Measurements from ENCODE around the gene GMEB1.
"Not testable (repeated sequence)": the region's sequence is repeated elsewhere in the genome, so short reads cannot be mapped to it uniquely, and the experiment has no call there.

DNA sequence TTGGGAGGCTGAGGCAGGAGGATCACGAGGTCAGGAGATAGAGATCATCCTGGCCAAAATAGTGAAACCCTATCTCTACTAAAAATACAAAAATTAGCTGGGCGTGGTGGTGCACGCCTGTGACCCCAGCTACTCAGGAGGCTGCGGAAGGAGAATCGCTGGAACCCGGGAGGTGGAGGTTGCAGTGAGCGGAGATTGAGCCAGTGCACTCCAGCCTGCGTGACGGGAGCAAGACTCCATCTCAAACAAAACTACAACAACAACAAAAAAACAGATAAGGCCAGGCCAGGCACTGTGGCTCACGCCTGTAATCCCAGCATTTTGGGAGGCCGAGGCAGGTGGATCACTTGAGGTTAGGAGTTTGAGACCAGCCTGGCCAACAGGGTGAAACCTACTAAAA lies 23.2 kb upstream of the GMEB1 start:
- TF ChIP-seq, protein P1, sequence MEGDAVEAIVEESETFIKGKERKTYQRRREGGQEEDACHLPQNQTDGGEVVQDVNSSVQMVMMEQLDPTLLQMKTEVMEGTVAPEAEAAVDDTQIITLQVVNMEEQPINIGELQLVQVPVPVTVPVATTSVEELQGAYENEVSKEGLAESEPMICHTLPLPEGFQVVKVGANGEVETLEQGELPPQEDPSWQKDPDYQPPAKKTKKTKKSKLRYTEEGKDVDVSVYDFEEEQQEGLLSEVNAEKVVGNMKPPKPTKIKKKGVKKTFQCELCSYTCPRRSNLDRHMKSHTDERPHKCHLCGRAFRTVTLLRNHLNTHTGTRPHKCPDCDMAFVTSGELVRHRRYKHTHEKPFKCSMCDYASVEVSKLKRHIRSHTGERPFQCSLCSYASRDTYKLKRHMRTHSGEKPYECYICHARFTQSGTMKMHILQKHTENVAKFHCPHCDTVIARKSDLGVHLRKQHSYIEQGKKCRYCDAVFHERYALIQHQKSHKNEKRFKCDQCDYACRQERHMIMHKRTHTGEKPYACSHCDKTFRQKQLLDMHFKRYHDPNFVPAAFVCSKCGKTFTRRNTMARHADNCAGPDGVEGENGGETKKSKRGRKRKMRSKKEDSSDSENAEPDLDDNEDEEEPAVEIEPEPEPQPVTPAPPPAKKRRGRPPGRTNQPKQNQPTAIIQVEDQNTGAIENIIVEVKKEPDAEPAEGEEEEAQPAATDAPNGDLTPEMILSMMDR (conservative IDR thresholded peaks at IDR 0.05; ENCODE audit: low read length) = not testable (repeated sequence)
- not testable (repeated sequence) for TF ChIP-seq EZH2phosphoT487 (IDR thresholded peaks at IDR 0.05; ENCODE audit: borderline replicate concordance)
